ENCODE results near the gene SLC9A3.

GRCh38 chr5:458547-459353 lies 65.5 kb downstream of the SLC9A3 start:
- TF ChIP-seq, protein P1, sequence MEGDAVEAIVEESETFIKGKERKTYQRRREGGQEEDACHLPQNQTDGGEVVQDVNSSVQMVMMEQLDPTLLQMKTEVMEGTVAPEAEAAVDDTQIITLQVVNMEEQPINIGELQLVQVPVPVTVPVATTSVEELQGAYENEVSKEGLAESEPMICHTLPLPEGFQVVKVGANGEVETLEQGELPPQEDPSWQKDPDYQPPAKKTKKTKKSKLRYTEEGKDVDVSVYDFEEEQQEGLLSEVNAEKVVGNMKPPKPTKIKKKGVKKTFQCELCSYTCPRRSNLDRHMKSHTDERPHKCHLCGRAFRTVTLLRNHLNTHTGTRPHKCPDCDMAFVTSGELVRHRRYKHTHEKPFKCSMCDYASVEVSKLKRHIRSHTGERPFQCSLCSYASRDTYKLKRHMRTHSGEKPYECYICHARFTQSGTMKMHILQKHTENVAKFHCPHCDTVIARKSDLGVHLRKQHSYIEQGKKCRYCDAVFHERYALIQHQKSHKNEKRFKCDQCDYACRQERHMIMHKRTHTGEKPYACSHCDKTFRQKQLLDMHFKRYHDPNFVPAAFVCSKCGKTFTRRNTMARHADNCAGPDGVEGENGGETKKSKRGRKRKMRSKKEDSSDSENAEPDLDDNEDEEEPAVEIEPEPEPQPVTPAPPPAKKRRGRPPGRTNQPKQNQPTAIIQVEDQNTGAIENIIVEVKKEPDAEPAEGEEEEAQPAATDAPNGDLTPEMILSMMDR (IDR thresholded peaks at IDR 0.05; ENCODE audit: low read depth, low read length), result no peak
- no peak for TF ChIP-seq EZH2phosphoT487 (IDR thresholded peaks at IDR 0.05; ENCODE audit: low read depth)
